T47D (cell line): ENCODE measurements around the gene ITPRIP.

ENCODE experiments used
- DNase-seq, 2 experiments: peaks; one replicate each; pipeline versions ENCODE4 v3.0.0 to v3.0.0-alpha.2; 2011 to 2012; ENCODE audit warnings: low read depth in 1 of 2, low spot score in 1 of 2
- JUND ChIP-seq: IDR thresholded peaks from 2 replicates; pipeline ENCODE4 v1.6.1; 2012; ENCODE audit warnings: low read depth
- in situ Hi-C: cut with HindIII; loops from 2 replicates; pipeline ENCODE4 v1.10.0; 2016; ENCODE audit warnings: low sequenced_read_pairs, low pct_unique_long_range_greater_than_20kb

The ITPRIP gene

GRCh38 chr10:104337521-104337984 is 712 bp downstream of the ITPRIP start:
- in situ Hi-C loops: no loop called here
- no peak for TF ChIP-seq JUND
- peak; percentile 20 to 37 for DNase-seq

GRCh38 chr10:104336821-104337467 is 1.3 kb downstream of the ITPRIP start:
- TF ChIP-seq JUND: no peak
- DNase-seq: no peak
- in situ Hi-C loops: no loop called here

- no peak for DNase-seq
- in situ Hi-C loops: no loop called here
- TF ChIP-seq JUND: no peak
Observed at GRCh38 chr10:104334965-104335650, 3.2 kb downstream of the ITPRIP start.

GRCh38 chr10:104334561-104334960 is 3.7 kb downstream of the ITPRIP start:
- DNase-seq: no peak
- no peak for TF ChIP-seq JUND
- in situ Hi-C loops: no loop called here

- no peak for DNase-seq
- TF ChIP-seq JUND: no peak
- in situ Hi-C loops: no loop called here
Observed at GRCh38 chr10:104333728-104334373, 4.4 kb downstream of the ITPRIP start.

GRCh38 chr10:104333032-104333727 is 5.1 kb downstream of the ITPRIP start:
- TF ChIP-seq JUND: no peak
- in situ Hi-C loops: no loop called here
- DNase-seq: no peak

- no peak for TF ChIP-seq JUND
- in situ Hi-C loops: no loop called here
Observed at GRCh38 chr10:104332243-104333031, 5.8 kb downstream of the ITPRIP start.

GRCh38 chr10:104331208-104331838 is 6.9 kb downstream of the ITPRIP start:
- no peak for DNase-seq
- TF ChIP-seq JUND: no peak
- in situ Hi-C loops: no loop called here

More at GRCh38 chr10:104332243-104333031, 5.8 kb downstream of the ITPRIP start:
- DNase-seq: no peak

GRCh38 chr10:104330168-104331110 is 7.8 kb downstream of the ITPRIP start:
- DNase-seq: no peak
- in situ Hi-C loops: no loop called here
- TF ChIP-seq JUND: no peak

- no peak for TF ChIP-seq JUND
- in situ Hi-C loops: no loop called here
- DNase-seq: no peak
Observed at GRCh38 chr10:104329735-104330134, 8.5 kb downstream of the ITPRIP start.
